GM23338 (cell line): ENCODE measurements around the gene ZFYVE26. TPM values are rescaled to one million over a fixed set of nuclear protein-coding genes. Genes with fewer than 3 reads are reported as not detected.

Source experiments
- ATAC-seq: fragments of 200-7000 bp; cut with Tn5 transposase; 3 replicates; pipeline ENCODE4 v1.9.1; 2020
- DNase-seq: peaks from one replicate; pipeline ENCODE4 v3.0.0-alpha.2; 2015; ENCODE audit warnings: low spot score
- H2AFZ ChIP-seq: fragments of 200-600 bp; sonication (generic); 2 replicates; pipeline ENCODE4 v1.8.0; 2016; ENCODE audit warnings: antibody characterized with exemption, mild to moderate bottlenecking, moderate library complexity
- H3F3A ChIP-seq: fragments of 200-600 bp; sonication (generic); replicated peaks from 2 replicates; pipeline ENCODE4 v1.8.0; 2017; ENCODE audit warnings: antibody characterized with exemption, mixed run types, low read depth
- H3K27ac ChIP-seq: fragments of 200-600 bp; sonication (generic); 2 replicates; pipeline ENCODE4 v1.6.1; 2016; ENCODE audit warnings: low read depth
- H3K27me3 ChIP-seq: fragments of 200-600 bp; sonication (generic); 2 replicates; pipeline ENCODE4 v1.8.0; 2016; ENCODE audit warnings: mild to moderate bottlenecking, mixed run types, moderate library complexity; ENCODE audit not compliant: insufficient read depth
- H3K36me3 ChIP-seq: fragments of 200-600 bp; sonication (generic); 2 replicates; pipeline ENCODE4 v1.8.0; 2016; ENCODE audit warnings: mild to moderate bottlenecking; ENCODE audit not compliant: insufficient read depth
- H3K4me1 ChIP-seq: fragments of 200-600 bp; sonication (generic); 2 replicates; pipeline ENCODE4 v1.8.0; 2016; ENCODE audit warnings: mild to moderate bottlenecking, moderate library complexity; ENCODE audit not compliant: insufficient read depth
- H3K4me2 ChIP-seq: fragments of 200-600 bp; sonication (generic); 2 replicates; pipeline ENCODE4 v1.7.1; 2017; ENCODE audit warnings: mixed run types
- H3K4me3 ChIP-seq: fragments of 200-600 bp; sonication (generic); 2 replicates; pipeline ENCODE4 v1.6.1; 2016; ENCODE audit warnings: mixed run types
- H3K79me2 ChIP-seq: fragments of 200-600 bp; sonication (generic); replicated peaks from 2 replicates; pipeline ENCODE4 v1.8.0; 2017; ENCODE audit warnings: mild to moderate bottlenecking; ENCODE audit not compliant: insufficient read depth
- H3K9me2 ChIP-seq: fragments of 200-600 bp; sonication (generic); 2 replicates; pipeline ENCODE4 v1.8.0; 2017; ENCODE audit not compliant: insufficient read depth
- H4K20me1 ChIP-seq: fragments of 200-600 bp; sonication (generic); replicated peaks from 2 replicates; pipeline ENCODE4 v1.8.0; 2017; ENCODE audit warnings: mild to moderate bottlenecking; ENCODE audit not compliant: insufficient read depth
- H3K27ac Mint-ChIP-seq: 2 replicates; pipeline ENCODE4 v1.8.0; 2020; ENCODE audit warnings: inconsistent platforms, mild to moderate bottlenecking, moderate library complexity, mixed read lengths
- H3K27me3 Mint-ChIP-seq: 3 replicates; pipeline ENCODE4 v1.8.0; 2022; ENCODE audit warnings: low read depth, mild to moderate bottlenecking, moderate library complexity, mixed read lengths, inconsistent platforms; ENCODE audit not compliant: insufficient read depth, poor library complexity
- H3K36me3 Mint-ChIP-seq: 3 replicates; pipeline ENCODE4 v1.8.0; 2021; ENCODE audit warnings: low read depth, mild to moderate bottlenecking, inconsistent platforms, moderate library complexity, mixed read lengths
- H3K4me1 Mint-ChIP-seq: 3 replicates; pipeline ENCODE4 v1.8.0; 2020; ENCODE audit warnings: mild to moderate bottlenecking, inconsistent platforms, mixed read lengths
- H3K4me3 Mint-ChIP-seq: 3 replicates; pipeline ENCODE4 v1.8.0; 2021; ENCODE audit warnings: moderate library complexity, mild to moderate bottlenecking, inconsistent platforms, mixed read lengths
- H3K9me3 Mint-ChIP-seq: 3 replicates; pipeline ENCODE4 v1.8.0; 2020; ENCODE audit warnings: moderate library complexity, mild to moderate bottlenecking, inconsistent platforms, mixed read lengths
- CREB1 ChIP-seq: fragments of 250-450 bp; sonication (Bioruptor Pico); IDR thresholded peaks from 2 replicates; pipeline ENCODE4 v1.5.0; 2020; ENCODE audit warnings: low read depth, mild to moderate bottlenecking, moderate library complexity
- EZH2 ChIP-seq: fragments of 200-600 bp; sonication (generic); IDR thresholded peaks from one replicate; pipeline ENCODE4 v1.8.0; 2017; ENCODE audit warnings: antibody characterized with exemption, mild to moderate bottlenecking, low read depth; ENCODE audit not compliant: unreplicated experiment
- EZH2phosphoT487 ChIP-seq: fragments of 200-600 bp; sonication (generic); IDR thresholded peaks from one replicate; pipeline ENCODE4 v1.8.1; 2018; ENCODE audit warnings: antibody characterized with exemption; ENCODE audit not compliant: unreplicated experiment
- JUNB ChIP-seq: IDR thresholded peaks from one replicate; pipeline ENCODE4 v1.6.1; 2016; ENCODE audit warnings: antibody characterized with exemption; ENCODE audit not compliant: unreplicated experiment
- NANOG ChIP-seq: IDR thresholded peaks from 2 replicates; pipeline ENCODE4 v1.6.1; 2016; ENCODE audit warnings: antibody characterized with exemption, borderline replicate concordance
- POLR2AphosphoS5 ChIP-seq: IDR thresholded peaks from 2 replicates; pipeline ENCODE4 v1.6.1; 2016; ENCODE audit warnings: antibody characterized with exemption, low read depth
- ZNF114 ChIP-seq: fragments of 250-450 bp; sonication (Bioruptor Pico); IDR thresholded peaks from 2 replicates; pipeline ENCODE4 v1.5.0; 2020; ENCODE audit warnings: mild to moderate bottlenecking, moderate library complexity
- ZNF331 ChIP-seq: fragments of 250-450 bp; sonication (Bioruptor Pico); IDR thresholded peaks from 2 replicates; pipeline ENCODE4 v1.5.0; 2020; ENCODE audit warnings: low read depth, mild to moderate bottlenecking, moderate library complexity
- polyA plus RNA-seq: library from polyadenylated mRNA; unstranded; fragments of >200 nt; fragmentation: Nextera tagmentation; extraction: Ambion mirVana; gene quantifications from 2 replicates; pipeline ENCODE4 v1.2.1, GENCODE V29; 2016
- total RNA-seq: library from RNA; depleted of rRNA; stranded (reverse); fragments of >200 nt; shearing (Covaris generic); gene quantifications from 2 replicates; pipeline ENCODE4 v1.2.3, GENCODE V29; 2014
- TF ChIP-seq, protein P1 (sequence below): fragments of 250-450 bp; sonication (Bioruptor Pico); IDR thresholded peaks from 2 replicates; pipeline ENCODE4 v1.5.0; 2020; ENCODE audit warnings: mild to moderate bottlenecking, moderate library complexity
- TF ChIP-seq, protein P2 (sequence below): IDR thresholded peaks from 2 replicates; pipeline ENCODE4 v1.6.1; 2016; ENCODE audit warnings: antibody characterized with exemption
- TF ChIP-seq, protein P3 (sequence below), 2 experiments: fragments of 200-600 bp in 1 of 2; sonication (generic) in 1 of 2; conservative IDR thresholded peaks; 2 replicates each; pipeline versions ENCODE4 v1.5.1 to v1.6.1; 2016 to 2017; ENCODE audit warnings: antibody characterized with exemption in 2 of 2, low read depth in 2 of 2, mild to moderate bottlenecking in 2 of 2, moderate library complexity in 1 of 2

Gene ZFYVE26
- total and polyA plus RNA-seq, 2 experiments from 2014 or later, result 5.6 to 36.0 TPM

DNA sequence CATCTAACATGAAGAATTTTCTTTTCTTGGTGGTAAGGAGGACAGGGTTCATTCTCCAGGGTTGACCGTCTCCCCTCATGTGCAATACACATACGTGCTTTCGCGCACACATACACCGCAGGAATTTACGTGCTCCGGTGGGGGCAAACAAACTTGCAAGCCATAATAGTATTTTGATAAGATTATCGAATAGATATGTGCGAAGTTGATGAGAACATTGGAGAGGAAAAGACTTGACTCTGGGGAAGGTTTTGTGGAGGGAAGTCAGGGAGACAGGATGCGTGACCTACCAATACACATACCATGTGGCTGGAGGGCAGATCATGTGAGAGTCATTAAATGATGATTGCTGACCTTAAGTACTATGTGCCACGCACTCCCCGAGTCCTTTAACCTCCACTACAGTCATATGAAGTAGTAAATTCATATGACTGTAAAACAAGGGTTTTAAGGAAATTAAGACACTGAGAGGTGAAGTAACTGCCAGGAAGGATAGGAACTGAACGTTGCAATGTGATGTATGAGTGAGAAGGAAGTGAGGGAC is 4.1 kb upstream of the ZFYVE26 start (continued):
- TF ChIP-seq, protein P1, sequence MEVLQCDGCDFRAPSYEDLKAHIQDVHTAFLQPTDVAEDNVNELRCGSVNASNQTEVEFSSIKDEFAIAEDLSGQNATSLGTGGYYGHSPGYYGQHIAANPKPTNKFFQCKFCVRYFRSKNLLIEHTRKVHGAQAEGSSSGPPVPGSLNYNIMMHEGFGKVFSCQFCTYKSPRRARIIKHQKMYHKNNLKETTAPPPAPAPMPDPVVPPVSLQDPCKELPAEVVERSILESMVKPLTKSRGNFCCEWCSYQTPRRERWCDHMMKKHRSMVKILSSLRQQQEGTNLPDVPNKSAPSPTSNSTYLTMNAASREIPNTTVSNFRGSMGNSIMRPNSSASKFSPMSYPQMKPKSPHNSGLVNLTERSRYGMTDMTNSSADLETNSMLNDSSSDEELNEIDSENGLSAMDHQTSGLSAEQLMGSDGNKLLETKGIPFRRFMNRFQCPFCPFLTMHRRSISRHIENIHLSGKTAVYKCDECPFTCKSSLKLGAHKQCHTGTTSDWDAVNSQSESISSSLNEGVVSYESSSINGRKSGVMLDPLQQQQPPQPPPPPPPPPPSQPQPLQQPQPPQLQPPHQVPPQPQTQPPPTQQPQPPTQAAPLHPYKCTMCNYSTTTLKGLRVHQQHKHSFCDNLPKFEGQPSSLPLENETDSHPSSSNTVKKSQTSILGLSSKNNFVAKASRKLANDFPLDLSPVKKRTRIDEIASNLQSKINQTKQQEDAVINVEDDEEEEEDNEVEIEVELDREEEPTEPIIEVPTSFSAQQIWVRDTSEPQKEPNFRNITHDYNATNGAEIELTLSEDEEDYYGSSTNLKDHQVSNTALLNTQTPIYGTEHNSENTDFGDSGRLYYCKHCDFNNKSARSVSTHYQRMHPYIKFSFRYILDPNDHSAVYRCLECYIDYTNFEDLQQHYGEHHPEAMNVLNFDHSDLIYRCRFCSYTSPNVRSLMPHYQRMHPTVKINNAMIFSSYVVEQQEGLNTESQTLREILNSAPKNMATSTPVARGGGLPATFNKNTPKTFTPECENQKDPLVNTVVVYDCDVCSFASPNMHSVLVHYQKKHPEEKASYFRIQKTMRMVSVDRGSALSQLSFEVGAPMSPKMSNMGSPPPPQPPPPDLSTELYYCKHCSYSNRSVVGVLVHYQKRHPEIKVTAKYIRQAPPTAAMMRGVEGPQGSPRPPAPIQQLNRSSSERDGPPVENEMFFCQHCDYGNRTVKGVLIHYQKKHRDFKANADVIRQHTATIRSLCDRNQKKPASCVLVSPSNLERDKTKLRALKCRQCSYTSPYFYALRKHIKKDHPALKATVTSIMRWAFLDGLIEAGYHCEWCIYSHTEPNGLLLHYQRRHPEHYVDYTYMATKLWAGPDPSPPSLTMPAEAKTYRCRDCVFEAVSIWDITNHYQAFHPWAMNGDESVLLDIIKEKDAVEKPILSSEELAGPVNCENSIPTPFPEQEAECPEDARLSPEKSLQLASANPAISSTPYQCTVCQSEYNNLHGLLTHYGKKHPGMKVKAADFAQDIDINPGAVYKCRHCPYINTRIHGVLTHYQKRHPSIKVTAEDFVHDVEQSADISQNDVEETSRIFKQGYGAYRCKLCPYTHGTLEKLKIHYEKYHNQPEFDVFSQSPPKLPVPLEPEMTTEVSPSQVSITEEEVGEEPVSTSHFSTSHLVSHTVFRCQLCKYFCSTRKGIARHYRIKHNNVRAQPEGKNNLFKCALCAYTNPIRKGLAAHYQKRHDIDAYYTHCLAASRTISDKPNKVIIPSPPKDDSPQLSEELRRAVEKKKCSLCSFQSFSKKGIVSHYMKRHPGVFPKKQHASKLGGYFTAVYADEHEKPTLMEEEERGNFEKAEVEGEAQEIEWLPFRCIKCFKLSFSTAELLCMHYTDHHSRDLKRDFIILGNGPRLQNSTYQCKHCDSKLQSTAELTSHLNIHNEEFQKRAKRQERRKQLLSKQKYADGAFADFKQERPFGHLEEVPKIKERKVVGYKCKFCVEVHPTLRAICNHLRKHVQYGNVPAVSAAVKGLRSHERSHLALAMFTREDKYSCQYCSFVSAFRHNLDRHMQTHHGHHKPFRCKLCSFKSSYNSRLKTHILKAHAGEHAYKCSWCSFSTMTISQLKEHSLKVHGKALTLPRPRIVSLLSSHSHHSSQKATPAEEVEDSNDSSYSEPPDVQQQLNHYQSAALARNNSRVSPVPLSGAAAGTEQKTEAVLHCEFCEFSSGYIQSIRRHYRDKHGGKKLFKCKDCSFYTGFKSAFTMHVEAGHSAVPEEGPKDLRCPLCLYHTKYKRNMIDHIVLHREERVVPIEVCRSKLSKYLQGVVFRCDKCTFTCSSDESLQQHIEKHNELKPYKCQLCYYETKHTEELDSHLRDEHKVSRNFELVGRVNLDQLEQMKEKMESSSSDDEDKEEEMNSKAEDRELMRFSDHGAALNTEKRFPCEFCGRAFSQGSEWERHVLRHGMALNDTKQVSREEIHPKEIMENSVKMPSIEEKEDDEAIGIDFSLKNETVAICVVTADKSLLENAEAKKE (CRISPR knock-in tag), result no peak
- TF ChIP-seq NANOG, result no peak

DNA sequence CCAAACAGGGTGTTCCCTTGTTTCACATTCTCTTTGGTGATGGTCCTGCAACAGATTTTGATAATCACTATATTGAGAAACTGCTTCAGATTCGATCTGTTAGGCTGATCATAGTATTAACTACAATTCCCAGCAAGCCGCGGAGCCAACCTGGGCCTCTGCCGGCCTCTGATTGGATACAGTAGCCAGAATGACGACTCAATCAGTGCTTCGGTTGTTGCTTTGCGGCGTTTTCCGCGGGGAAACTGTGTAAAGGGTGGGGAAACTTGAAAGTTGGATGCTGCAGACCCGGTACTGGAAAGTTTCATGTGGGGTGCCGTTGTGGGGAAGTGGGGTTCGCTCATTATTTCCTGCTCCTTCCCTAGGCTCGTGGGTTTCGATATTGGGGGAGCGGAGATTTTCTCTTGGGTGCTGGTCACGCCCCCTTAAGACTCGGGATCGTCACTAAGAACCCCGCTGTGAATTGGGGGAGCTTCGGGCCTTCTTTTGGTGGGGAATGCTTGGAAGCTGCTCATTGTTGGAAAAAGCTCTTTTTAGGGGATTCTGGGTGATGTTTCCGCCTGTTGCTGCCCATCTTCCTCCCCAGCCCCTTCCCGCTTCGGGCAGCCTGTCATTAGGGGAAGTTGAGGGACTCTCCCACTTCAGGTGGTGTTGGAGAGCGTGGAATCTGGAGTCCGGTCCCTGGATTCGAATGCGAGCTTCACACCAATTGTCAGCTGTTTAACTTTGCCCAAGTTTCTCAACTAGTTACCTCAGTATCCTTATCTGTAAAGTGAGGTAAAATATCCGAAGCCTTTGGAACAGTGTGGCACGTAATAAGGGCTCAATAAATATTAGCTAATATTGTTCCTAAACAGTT is 3.4 kb upstream of the ZFYVE26 start, which contains the start of gene RAD51B:
Gene RAD51B, plus strand, starts transcription at position 217 of the 859 bp plus-strand sequence.
- Histone ChIP-seq H3K27me3 (no peaks in the 10 kb centered on the region), H3K4me1 (peaks cover 20% of the 10 kb centered on the region), H3K79me2 (peaks cover 13% of the 10 kb centered on the region), H4K20me1 (no peaks in the 10 kb centered on the region), H3K4me2 (peak within 1 kb of the TSS; percentile 85), H3K4me3 (peak within 1 kb of the TSS; percentile 53), H3K36me3 (no peaks in the 10 kb centered on the region), H3F3A (no peaks in the 10 kb centered on the region), H3K9me2 (no peaks in the 10 kb centered on the region), H3K27ac (peak within 1 kb of the TSS; percentile 26; the same call in 1 of the 2 replicates), H2AFZ (peak within 1 kb of the TSS; percentile 67)
- ATAC-seq (peak; percentile 78), DNase-seq (peak; percentile 92)
- H3K4me3 Mint-ChIP-seq, result peak within 1 kb of the TSS; percentile 99
- peak within 1 kb of the TSS; percentile 99 for H3K27ac Mint-ChIP-seq
- peaks cover 26% of the 10 kb centered on the region for H3K4me1 Mint-ChIP-seq
- H3K36me3 Mint-ChIP-seq, result no peaks in the 10 kb centered on the region
- H3K27me3 Mint-ChIP-seq, result peaks cover 17% of the 10 kb centered on the region
- H3K9me3 Mint-ChIP-seq, result no peaks in the 10 kb centered on the region
- TF ChIP-seq, protein P2, sequence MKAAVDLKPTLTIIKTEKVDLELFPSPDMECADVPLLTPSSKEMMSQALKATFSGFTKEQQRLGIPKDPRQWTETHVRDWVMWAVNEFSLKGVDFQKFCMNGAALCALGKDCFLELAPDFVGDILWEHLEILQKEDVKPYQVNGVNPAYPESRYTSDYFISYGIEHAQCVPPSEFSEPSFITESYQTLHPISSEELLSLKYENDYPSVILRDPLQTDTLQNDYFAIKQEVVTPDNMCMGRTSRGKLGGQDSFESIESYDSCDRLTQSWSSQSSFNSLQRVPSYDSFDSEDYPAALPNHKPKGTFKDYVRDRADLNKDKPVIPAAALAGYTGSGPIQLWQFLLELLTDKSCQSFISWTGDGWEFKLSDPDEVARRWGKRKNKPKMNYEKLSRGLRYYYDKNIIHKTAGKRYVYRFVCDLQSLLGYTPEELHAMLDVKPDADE, result peak; percentile 88
- peak; percentile 70 for TF ChIP-seq POLR2AphosphoS5
- no peak for TF ChIP-seq EZH2
- TF ChIP-seq ZNF114 (CRISPR knock-in tag), result no peak
- no peak for TF ChIP-seq ZNF331 (CRISPR knock-in tag)
- TF ChIP-seq NANOG, result no peak
- no peak for TF ChIP-seq EZH2phosphoT487
- TF ChIP-seq, protein P3, sequence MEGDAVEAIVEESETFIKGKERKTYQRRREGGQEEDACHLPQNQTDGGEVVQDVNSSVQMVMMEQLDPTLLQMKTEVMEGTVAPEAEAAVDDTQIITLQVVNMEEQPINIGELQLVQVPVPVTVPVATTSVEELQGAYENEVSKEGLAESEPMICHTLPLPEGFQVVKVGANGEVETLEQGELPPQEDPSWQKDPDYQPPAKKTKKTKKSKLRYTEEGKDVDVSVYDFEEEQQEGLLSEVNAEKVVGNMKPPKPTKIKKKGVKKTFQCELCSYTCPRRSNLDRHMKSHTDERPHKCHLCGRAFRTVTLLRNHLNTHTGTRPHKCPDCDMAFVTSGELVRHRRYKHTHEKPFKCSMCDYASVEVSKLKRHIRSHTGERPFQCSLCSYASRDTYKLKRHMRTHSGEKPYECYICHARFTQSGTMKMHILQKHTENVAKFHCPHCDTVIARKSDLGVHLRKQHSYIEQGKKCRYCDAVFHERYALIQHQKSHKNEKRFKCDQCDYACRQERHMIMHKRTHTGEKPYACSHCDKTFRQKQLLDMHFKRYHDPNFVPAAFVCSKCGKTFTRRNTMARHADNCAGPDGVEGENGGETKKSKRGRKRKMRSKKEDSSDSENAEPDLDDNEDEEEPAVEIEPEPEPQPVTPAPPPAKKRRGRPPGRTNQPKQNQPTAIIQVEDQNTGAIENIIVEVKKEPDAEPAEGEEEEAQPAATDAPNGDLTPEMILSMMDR (conservative IDR thresholded peaks at IDR 0.05; ENCODE audit: low read depth in 2 of 2), result no peak
- TF ChIP-seq CREB1 (CRISPR knock-in tag), result 0 out of 2 replicates have a peak, but pooled peaks have one; percentile 7
- no peak for TF ChIP-seq JUNB
